ENCODE data around the gene MAPKBP1. TPM values are rescaled to one million over a fixed set of nuclear protein-coding genes. Genes with fewer than 3 reads are reported as not detected.

The MAPKBP1 gene
- polyA plus RNA-seq, 3 donors: 0.76 to 8.6 (median 1.1) TPM

GRCh38 chr15:41805711-41806110 lies 31.4 kb downstream of the MAPKBP1 start:
- peaks cover 5 to 19% of the 10 kb centered on the region in 2 donors for H3K36me3 ChIP-seq (replicated peaks in 1 of 2; ENCODE audit: control insufficient read depth in 1 of 2, insufficient read depth in 2 of 2, low read length in 2 of 2)
- WGBS (ENCODE audit: insufficient coverage): 100% methylated on average over 1 of the region's 3 CpGs
- no peak overlapping the region for H3K4me3 Mint-ChIP-seq
- no peak for TF ChIP-seq CTCF (IDR thresholded peaks at IDR 0.05)
- no peak for DNase-seq
- H3K27me3 ChIP-seq (ENCODE audit: control insufficient read depth in 2 of 2, insufficient read depth in 2 of 2, low read length in 2 of 2): no peaks in the 10 kb centered on the region
- H3K36me3 Mint-ChIP-seq: peaks cover 15 to 18% of the 10 kb centered on the region in 2 donors
- no peaks in the 10 kb centered on the region for H4K20me1 ChIP-seq (ENCODE audit: insufficient read depth, low read length)
- peaks cover 0 to 1% (median 0%) of the 10 kb centered on the region in 7 donors for H3K9me3 Mint-ChIP-seq
- intact Hi-C loops (cut with micrococcal nuclease): no loop called here
- H3K27ac ChIP-seq (ENCODE audit: low read depth in 1 of 2, low read length in 2 of 2): no peak overlapping the region
- no peak overlapping the region for H3K9ac ChIP-seq (ENCODE audit: insufficient read depth, low read length, poor library complexity, severe bottlenecking)
- no peak overlapping the region for H2AFZ ChIP-seq (ENCODE audit: insufficient read depth, low read depth, low read length, poor library complexity, severe bottlenecking)
- H3K79me2 ChIP-seq (ENCODE audit: insufficient read depth, low read length): no peaks in the 10 kb centered on the region
- H3K27ac Mint-ChIP-seq: peak overlapping the region in 1 of 7 donors; percentile 59
- peaks cover 0 to 1% (median 0%) of the 10 kb centered on the region in 3 donors for H3K27me3 Mint-ChIP-seq (ENCODE audit: low read depth in 3 of 3)
- no peak overlapping the region for H3K4me2 ChIP-seq (replicated peaks; ENCODE audit: extremely low read depth, low read length, poor library complexity, severe bottlenecking)
- no peaks in the 10 kb centered on the region for H3K9me3 ChIP-seq (replicated peaks in 1 of 2; ENCODE audit: control insufficient read depth in 1 of 2, insufficient read depth in 1 of 2, low read length in 2 of 2)
- peaks cover 4% of the 10 kb centered on the region for H3K4me1 Mint-ChIP-seq
- no peak overlapping the region for H3K4me3 ChIP-seq (replicated peaks in 1 of 3; ENCODE audit: low read depth in 2 of 3, low read length in 3 of 3)
- H3K4me1 ChIP-seq (ENCODE audit: control insufficient read depth in 1 of 2, insufficient read depth in 2 of 2, low read length in 2 of 2): peaks cover 0 to 3% of the 10 kb centered on the region in 2 donors

- Histone ChIP-seq H3K9ac (ENCODE audit: insufficient read depth, low read length, poor library complexity, severe bottlenecking) (no peak overlapping the region), H3K36me3 (replicated peaks in 1 of 2; ENCODE audit: control insufficient read depth in 1 of 2, insufficient read depth in 2 of 2, low read length in 2 of 2) (peaks cover 0 to 16% of the 10 kb centered on the region in 2 donors), H3K9me3 (replicated peaks in 1 of 2; ENCODE audit: control insufficient read depth in 1 of 2, insufficient read depth in 1 of 2, low read length in 2 of 2) (no peaks in the 10 kb centered on the region), H3K27ac (ENCODE audit: low read depth in 1 of 2, low read length in 2 of 2) (no peak overlapping the region), H3K4me2 (replicated peaks; ENCODE audit: extremely low read depth, low read length, poor library complexity, severe bottlenecking) (no peak overlapping the region), H3K4me3 (replicated peaks in 1 of 3; ENCODE audit: low read depth in 2 of 3, low read length in 3 of 3) (no peak overlapping the region), H3K4me1 (ENCODE audit: control insufficient read depth in 1 of 2, insufficient read depth in 2 of 2, low read length in 2 of 2) (peaks cover 0 to 3% of the 10 kb centered on the region in 2 donors), H4K20me1 (ENCODE audit: insufficient read depth, low read length) (no peaks in the 10 kb centered on the region), H3K79me2 (ENCODE audit: insufficient read depth, low read length) (no peaks in the 10 kb centered on the region), H3K27me3 (ENCODE audit: control insufficient read depth in 2 of 2, insufficient read depth in 2 of 2, low read length in 2 of 2) (no peaks in the 10 kb centered on the region), H2AFZ (ENCODE audit: insufficient read depth, low read depth, low read length, poor library complexity, severe bottlenecking) (no peak overlapping the region)
- Mint-ChIP-seq H3K27ac (peak overlapping the region in 1 of 7 donors; percentile 32), H3K27me3 (ENCODE audit: low read depth in 3 of 3) (peaks cover 0 to 1% (median 0%) of the 10 kb centered on the region in 3 donors), H3K9me3 (no peaks in the 10 kb centered on the region), H3K4me1 (peaks cover 4% of the 10 kb centered on the region), H3K4me3 (no peak overlapping the region), H3K36me3 (peaks cover 9 to 12% of the 10 kb centered on the region in 2 donors)
- 100% methylated on average over 6 of the region's 10 CpGs for WGBS (ENCODE audit: insufficient coverage)
- DNase-seq: no peak
- intact Hi-C loops (cut with micrococcal nuclease): no loop called here
- no peak for TF ChIP-seq CTCF (IDR thresholded peaks at IDR 0.05)
Measured at GRCh38 chr15:41806291-41807181, 32.3 kb downstream of the MAPKBP1 start.

Data from CD14-positive monocyte (primary cell).